ENCODE results near the gene RTP5. TPM values are rescaled to one million over a fixed set of nuclear protein-coding genes. Genes with fewer than 3 reads are reported as not detected.
"Not testable (repeated sequence)": the region's sequence is repeated elsewhere in the genome, so short reads cannot be mapped to it uniquely, and the experiment has no call there.

The RTP5 gene
- total and polyA plus RNA-seq, 11 donors: not detected

- 48 to 58% (median 54%) methylated on average over 13 of the region's 13 CpGs for WGBS, 4 donors
- no peak overlapping the region for H3K27ac ChIP-seq
- H3K9me3 ChIP-seq: peaks cover 0 to under 1% (median 0%) of the 10 kb centered on the region in 12 donors
- H3K4me3 ChIP-seq: no peak overlapping the region
- no peaks in the 10 kb centered on the region for H3K36me3 ChIP-seq
- H3K4me1 ChIP-seq: no peaks in the 10 kb centered on the region
- H3K27me3 ChIP-seq: peaks cover 0 to 6% (median 0%) of the 10 kb centered on the region in 9 donors
- no peak for ATAC-seq
- intact Hi-C loops (cut with DNase I): no loop called here
- no peak for DNase-seq
- TF ChIP-seq CTCF (IDR thresholded peaks at IDR 0.05): no peak
- TF ChIP-seq POLR2A (IDR thresholded peaks at IDR 0.05): no peak
Observed at GRCh38 chr2:241833101-241833663, 36.3 kb upstream of the RTP5 start.

- 81 to 86% (median 84%) methylated on average over 21 to 28 of the region's 28 CpGs for WGBS, 4 donors
Observed at GRCh38 chr2:241833756-241834526, 35.6 kb upstream of the RTP5 start.

GRCh38 chr2:241834527-241835210, 34.9 kb upstream of the RTP5 start:
- H3K4me1 ChIP-seq: no peaks in the 10 kb centered on the region
- no peak for TF ChIP-seq CTCF (IDR thresholded peaks at IDR 0.05)
- TF ChIP-seq POLR2A (IDR thresholded peaks at IDR 0.05): no peak
- DNase-seq (no peak), ATAC-seq (no peak)
- WGBS, 4 donors: 88 to 91% (median 90%) methylated on average over 10 of the region's 10 CpGs
- intact Hi-C loops (cut with DNase I): no loop called here
- H3K9me3 ChIP-seq: no peaks in the 10 kb centered on the region
- no peaks in the 10 kb centered on the region for H3K36me3 ChIP-seq
- H3K4me3 ChIP-seq: no peak overlapping the region
- peaks cover 0 to 6% (median 0%) of the 10 kb centered on the region in 9 donors for H3K27me3 ChIP-seq
- H3K27ac ChIP-seq: no peak overlapping the region

More at GRCh38 chr2:241833756-241834526, 35.6 kb upstream of the RTP5 start:
- ATAC-seq: peak in 1 of 4 donors; percentile 37
- intact Hi-C loops (cut with DNase I); H3K36me3 ChIP-seq; H3K9me3 ChIP-seq; H3K27ac ChIP-seq; H3K27me3 ChIP-seq; H3K4me3 ChIP-seq; H3K4me1 ChIP-seq: not testable (repeated sequence)
- peak in 2 of 5 donors; percentile 19 to 36 for DNase-seq

GRCh38 chr2:241835611-241836010, 33.9 kb upstream of the RTP5 start:
- TF ChIP-seq POLR2A (IDR thresholded peaks at IDR 0.05): no peak
- TF ChIP-seq CTCF (IDR thresholded peaks at IDR 0.05): no peak
- Histone ChIP-seq H3K9me3 (no peaks in the 10 kb centered on the region), H3K36me3 (no peaks in the 10 kb centered on the region), H3K27ac (no peak overlapping the region), H3K4me1 (no peaks in the 10 kb centered on the region), H3K4me3 (no peak overlapping the region), H3K27me3 (peaks cover 0 to 6% (median 0%) of the 10 kb centered on the region in 9 donors)
- DNase-seq (no peak), ATAC-seq (no peak)
- WGBS, 4 donors: 79 to 95% (median 85%) methylated on average over 4 of the region's 4 CpGs
- intact Hi-C loops (cut with DNase I): no loop called here

Measured in heart left ventricle (tissue), 16 donors.